ENCODE results near the gene PSD4. TPM values are rescaled to one million over a fixed set of nuclear protein-coding genes. Genes with fewer than 3 reads are reported as not detected.

Gene PSD4
- total RNA-seq, 4 donors from 2014 or later = 25.1 to 62.5 (median 50.2) TPM

DNA sequence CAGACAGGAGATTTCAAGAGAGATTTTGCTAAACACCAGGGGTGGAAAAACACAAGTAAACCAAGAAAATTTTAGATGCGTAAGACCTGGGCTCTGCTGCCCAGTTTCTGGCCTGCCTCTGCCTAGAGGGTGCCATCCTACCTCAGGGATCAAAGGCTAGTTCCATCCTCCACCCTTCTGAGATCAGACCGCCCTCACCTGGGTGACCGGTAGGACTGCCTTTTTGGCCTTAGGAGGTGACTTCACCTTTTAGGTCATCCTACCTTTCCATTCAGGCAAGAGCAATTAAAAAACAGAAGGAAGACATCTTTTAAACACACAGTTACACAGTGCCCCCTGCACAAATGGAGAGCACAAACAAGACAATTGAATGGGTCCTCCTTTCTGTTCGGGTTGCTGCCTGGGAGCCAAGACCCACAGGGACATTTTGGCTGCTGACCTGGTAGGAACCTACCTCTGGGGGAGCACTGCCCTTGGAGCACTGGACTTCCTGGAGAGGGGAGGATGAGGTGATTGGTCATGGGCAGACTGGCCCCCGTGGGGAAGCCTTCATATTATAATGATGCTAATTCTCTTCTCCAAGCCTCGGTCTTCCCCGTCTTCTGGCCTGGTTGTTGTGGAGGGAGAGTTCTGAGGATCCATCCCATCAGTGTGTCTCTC is 3.1 kb downstream of the PSD4 start:
- Histone ChIP-seq H3K36me3 (peaks cover 0 to 5% (median 0%) of the 10 kb centered on the region in 3 donors), H3K4me3 (no peak overlapping the region), H3K27ac (no peak overlapping the region), H3K27me3 (no peaks in the 10 kb centered on the region), H3K9me3 (no peaks in the 10 kb centered on the region), H3K4me1 (peaks cover 4 to 35% (median 6%) of the 10 kb centered on the region in 3 donors)
- WGBS, 2 donors = 85 to 92% methylated on average over 6 to 7 of the region's 7 CpGs
- DNase-seq = no peak
- intact Hi-C loops (cut with DNase I) = no loop called here
- TF ChIP-seq POLR2A (IDR thresholded peaks at IDR 0.05) = no peak
- TF ChIP-seq, protein P1, sequence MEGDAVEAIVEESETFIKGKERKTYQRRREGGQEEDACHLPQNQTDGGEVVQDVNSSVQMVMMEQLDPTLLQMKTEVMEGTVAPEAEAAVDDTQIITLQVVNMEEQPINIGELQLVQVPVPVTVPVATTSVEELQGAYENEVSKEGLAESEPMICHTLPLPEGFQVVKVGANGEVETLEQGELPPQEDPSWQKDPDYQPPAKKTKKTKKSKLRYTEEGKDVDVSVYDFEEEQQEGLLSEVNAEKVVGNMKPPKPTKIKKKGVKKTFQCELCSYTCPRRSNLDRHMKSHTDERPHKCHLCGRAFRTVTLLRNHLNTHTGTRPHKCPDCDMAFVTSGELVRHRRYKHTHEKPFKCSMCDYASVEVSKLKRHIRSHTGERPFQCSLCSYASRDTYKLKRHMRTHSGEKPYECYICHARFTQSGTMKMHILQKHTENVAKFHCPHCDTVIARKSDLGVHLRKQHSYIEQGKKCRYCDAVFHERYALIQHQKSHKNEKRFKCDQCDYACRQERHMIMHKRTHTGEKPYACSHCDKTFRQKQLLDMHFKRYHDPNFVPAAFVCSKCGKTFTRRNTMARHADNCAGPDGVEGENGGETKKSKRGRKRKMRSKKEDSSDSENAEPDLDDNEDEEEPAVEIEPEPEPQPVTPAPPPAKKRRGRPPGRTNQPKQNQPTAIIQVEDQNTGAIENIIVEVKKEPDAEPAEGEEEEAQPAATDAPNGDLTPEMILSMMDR (IDR thresholded peaks at IDR 0.05) = no peak

DNA sequence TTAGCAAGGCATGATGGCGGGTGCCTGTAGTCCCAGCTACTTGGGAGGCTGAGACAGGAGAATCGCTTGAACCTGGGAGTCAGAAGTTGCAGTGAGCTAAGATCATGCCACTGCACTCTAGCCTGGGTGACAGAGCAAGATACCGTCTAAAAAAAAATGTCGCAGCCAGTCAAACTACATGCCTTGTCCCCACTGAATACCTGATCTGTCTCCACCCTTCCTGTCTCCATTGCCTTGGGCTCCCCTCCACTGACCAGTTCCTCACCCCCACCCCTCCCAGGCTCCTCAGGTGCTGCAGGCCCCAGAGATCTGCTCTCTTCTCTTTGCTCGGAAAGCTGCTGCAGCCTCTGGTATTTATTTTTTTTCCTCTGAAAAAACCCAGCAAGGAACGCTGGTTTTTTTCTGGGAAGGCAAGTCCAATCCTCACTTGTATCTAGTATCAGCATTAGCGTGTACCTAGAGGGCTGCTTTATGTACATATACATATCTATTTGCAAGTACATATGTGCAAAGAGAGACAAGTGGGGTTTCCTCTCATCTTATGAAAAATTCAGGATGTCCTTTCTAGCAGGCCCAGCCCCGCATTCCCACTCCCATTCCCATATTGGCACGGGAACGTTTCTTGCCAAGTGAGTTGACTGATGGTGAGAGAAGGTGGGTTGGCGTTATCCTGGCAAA is 4.4 kb downstream of the PSD4 start:
- DNase-seq = no peak
- peaks cover 4 to 32% (median 6%) of the 10 kb centered on the region in 3 donors for H3K4me1 ChIP-seq
- no peak for TF ChIP-seq POLR2A (IDR thresholded peaks at IDR 0.05)
- TF ChIP-seq, protein P1 (IDR thresholded peaks at IDR 0.05) = no peak
- H3K4me3 ChIP-seq = no peak overlapping the region
- peaks cover 0 to 19% (median 0%) of the 10 kb centered on the region in 3 donors for H3K36me3 ChIP-seq
- H3K9me3 ChIP-seq = no peaks in the 10 kb centered on the region
- H3K27ac ChIP-seq = no peak overlapping the region
- intact Hi-C loops (cut with DNase I) = no loop called here
- 80 to 84% methylated on average over 11 of the region's 11 CpGs for WGBS, 2 donors
- no peaks in the 10 kb centered on the region for H3K27me3 ChIP-seq

DNA sequence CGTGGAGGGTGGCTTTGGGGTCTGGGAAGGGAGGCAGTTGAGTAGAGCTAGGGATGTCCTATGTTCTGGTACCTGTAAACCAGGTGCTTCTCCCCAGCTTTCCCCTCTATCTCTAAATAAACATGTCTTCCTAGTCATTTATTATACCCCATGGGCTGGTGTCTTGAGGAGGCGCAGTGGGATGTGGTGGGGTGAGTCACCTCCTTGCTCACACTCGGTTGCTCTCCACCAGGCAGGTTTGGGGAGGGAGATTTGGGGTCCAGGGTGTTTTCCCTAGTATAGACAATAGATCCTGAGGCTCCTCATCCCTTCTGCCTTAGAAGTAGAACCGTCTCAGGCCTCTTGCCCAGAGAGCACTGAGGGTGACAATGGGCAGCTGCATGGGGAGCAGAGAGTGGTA is 5.1 kb downstream of the PSD4 start:
- peaks cover 4 to 29% (median 6%) of the 10 kb centered on the region in 3 donors for H3K4me1 ChIP-seq

DNA sequence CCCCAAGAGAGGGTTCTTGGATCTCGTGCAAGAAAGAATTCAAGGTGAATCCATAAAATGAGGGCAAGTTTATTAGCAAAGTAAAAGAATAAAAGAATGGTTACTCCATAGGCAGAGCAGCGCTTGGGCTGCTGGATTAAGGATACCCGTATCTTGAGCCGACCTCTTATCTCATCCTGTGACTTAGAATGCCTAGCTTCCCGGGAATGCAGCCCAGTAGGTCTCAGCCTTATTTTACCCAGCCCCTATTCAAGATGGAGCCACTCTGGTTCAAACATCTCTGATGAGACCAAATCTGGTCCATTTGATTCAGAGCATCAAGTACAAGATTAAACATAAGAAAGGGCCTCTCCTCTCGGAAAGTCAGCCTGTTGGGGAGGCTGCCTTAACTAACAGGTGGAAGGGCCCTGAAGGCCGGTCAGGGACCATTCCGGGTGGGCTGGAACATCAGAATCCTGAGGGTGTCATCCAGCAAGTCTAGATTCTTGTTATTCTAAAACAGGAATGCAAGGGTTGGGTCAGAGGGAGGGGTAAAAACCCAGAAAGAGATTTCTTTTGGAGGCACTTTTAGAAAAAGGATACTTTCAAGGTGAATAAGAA is 5.8 kb downstream of the PSD4 start:
- intact Hi-C loops (cut with DNase I) = no loop called here
- H3K4me3 ChIP-seq = no peak overlapping the region
- WGBS, 2 donors = 91 to 94% methylated on average over 8 of the region's 8 CpGs
- H3K27ac ChIP-seq = no peak overlapping the region
- no peaks in the 10 kb centered on the region for H3K9me3 ChIP-seq
- no peaks in the 10 kb centered on the region for H3K27me3 ChIP-seq
- H3K36me3 ChIP-seq = peaks cover 0 to 28% (median 0%) of the 10 kb centered on the region in 3 donors
- H3K4me1 ChIP-seq = peaks cover 4 to 29% (median 6%) of the 10 kb centered on the region in 3 donors
- no peak for DNase-seq
- TF ChIP-seq, protein P1 (IDR thresholded peaks at IDR 0.05) = no peak
- TF ChIP-seq POLR2A (IDR thresholded peaks at IDR 0.05) = no peak

More for the DNA sequence above, 5.1 kb downstream of the PSD4 start:
- Histone ChIP-seq H3K9me3 (no peaks in the 10 kb centered on the region), H3K27me3 (no peaks in the 10 kb centered on the region), H3K27ac (no peak overlapping the region), H3K4me3 (no peak overlapping the region), H3K36me3 (peaks cover 0 to 26% (median 0%) of the 10 kb centered on the region in 3 donors)
- no peak for DNase-seq
- WGBS, 2 donors = 72 to 80% methylated on average over 3 of the region's 4 CpGs
- intact Hi-C loops (cut with DNase I) = no loop called here
- TF ChIP-seq, protein P1 (IDR thresholded peaks at IDR 0.05) = no peak
- TF ChIP-seq POLR2A (IDR thresholded peaks at IDR 0.05) = no peak

All from esophagus squamous epithelium (tissue), 5 donors.